ENCODE measurements around the gene COL6A5.
"Not testable (repeated sequence)": the region's sequence is repeated elsewhere in the genome, so short reads cannot be mapped to it uniquely, and the experiment has no call there.

Gene COL6A5

DNA sequence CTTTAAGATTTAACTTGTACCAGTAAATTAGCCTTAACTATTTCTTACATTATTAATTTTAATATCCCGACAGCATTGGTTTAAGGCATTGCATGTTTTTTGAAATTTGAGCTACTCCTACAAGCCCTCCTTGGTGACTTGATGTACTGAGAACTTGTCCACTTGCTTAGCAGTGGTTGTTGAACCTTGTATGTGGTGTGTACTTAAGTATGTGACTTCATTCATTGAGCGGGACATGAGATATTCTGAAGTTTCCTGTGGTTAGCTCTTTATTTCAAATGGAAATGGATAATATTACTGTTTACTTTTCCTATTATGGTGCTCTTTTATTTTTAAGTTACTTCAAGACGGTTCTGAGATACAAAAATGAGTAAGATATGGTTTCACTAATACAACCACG is 3.6 kb upstream of the COL6A5 start:
- Histone ChIP-seq H3K4me3 (ENCODE audit: insufficient read depth, low read depth, low read length) (no peak overlapping the region), H3K27ac (ENCODE audit: insufficient read depth, low read depth, low read length, poor library complexity, severe bottlenecking) (no peak overlapping the region), H3K36me3 (ENCODE audit: control insufficient read depth, insufficient read depth, low read length) (no peaks in the 10 kb centered on the region), H3K27me3 (ENCODE audit: control insufficient read depth, insufficient read depth, low read length, poor library complexity, severe bottlenecking) (peaks cover 29% of the 10 kb centered on the region), H3K4me1 (ENCODE audit: control insufficient read depth, insufficient read depth, low read length) (peaks cover 6% of the 10 kb centered on the region), H3K9me3 (ENCODE audit: control insufficient read depth, low read length) (no peaks in the 10 kb centered on the region)
- WGBS, 2 experiments: 93% methylated on average over 2 to 3 of the region's 4 CpGs

DNA sequence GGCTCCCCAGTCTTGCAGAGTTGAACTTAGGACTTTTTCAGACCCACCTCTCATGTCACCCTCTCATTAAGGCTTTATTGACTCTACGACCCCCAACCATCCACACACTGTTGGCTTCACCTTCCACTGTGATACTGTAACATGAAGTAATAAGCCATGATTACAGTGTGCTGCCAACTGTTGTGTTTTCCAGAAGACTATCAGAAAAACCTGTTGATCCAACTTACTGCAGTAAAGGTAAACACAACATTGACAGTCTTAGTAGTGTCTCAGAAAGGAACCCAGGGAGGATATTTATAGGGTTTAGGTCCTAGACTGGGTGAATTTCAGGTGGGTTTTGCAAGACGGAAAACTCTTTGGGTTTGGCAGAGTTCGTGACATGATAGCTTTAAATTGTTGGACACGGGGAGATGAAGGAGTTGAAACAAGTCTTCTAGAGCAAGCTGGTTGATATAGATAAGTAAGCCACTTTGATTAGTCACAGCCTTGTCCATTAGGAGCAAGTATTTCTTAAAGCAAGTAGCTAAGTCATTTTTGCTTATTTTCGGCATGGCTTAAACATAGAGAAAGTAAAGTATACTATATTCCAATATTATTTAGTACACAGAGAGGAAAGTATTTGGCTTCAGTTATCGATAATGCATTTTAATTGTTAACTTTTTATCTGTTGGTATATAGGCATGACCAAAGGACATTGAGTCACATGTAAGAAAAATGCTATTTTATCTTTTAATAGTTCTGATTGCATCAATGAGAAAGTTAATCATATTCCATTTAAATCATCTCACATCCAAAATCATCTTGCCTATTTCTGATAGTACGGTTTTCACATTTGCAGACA is 2.4 kb upstream of the COL6A5 start:
- Histone ChIP-seq H3K4me3 (ENCODE audit: insufficient read depth, low read depth, low read length) (no peak overlapping the region), H3K9me3 (ENCODE audit: control insufficient read depth, low read length) (no peaks in the 10 kb centered on the region), H3K27ac (ENCODE audit: insufficient read depth, low read depth, low read length, poor library complexity, severe bottlenecking) (no peak overlapping the region), H3K36me3 (ENCODE audit: control insufficient read depth, insufficient read depth, low read length) (no peaks in the 10 kb centered on the region), H3K27me3 (ENCODE audit: control insufficient read depth, insufficient read depth, low read length, poor library complexity, severe bottlenecking) (peaks cover 36% of the 10 kb centered on the region), H3K4me1 (ENCODE audit: control insufficient read depth, insufficient read depth, low read length) (peaks cover 6% of the 10 kb centered on the region)
- WGBS, 2 experiments: 72 to 73% methylated on average over 5 of the region's 7 CpGs

- H3K27me3 ChIP-seq (ENCODE audit: control insufficient read depth, insufficient read depth, low read length, poor library complexity, severe bottlenecking): peaks cover 36% of the 10 kb centered on the region
- H3K4me1 ChIP-seq (ENCODE audit: control insufficient read depth, insufficient read depth, low read length); H3K36me3 ChIP-seq (ENCODE audit: control insufficient read depth, insufficient read depth, low read length); H3K9me3 ChIP-seq (ENCODE audit: control insufficient read depth, low read length); H3K4me3 ChIP-seq (ENCODE audit: insufficient read depth, low read depth, low read length); H3K27ac ChIP-seq (ENCODE audit: insufficient read depth, low read depth, low read length, poor library complexity, severe bottlenecking): not testable (repeated sequence)
- WGBS, 2 experiments: 85 to 100% methylated on average over 2 of the region's 2 CpGs
Observed at GRCh38 chr3:130348258-130348657, 2.8 kb downstream of the COL6A5 start.

DNA sequence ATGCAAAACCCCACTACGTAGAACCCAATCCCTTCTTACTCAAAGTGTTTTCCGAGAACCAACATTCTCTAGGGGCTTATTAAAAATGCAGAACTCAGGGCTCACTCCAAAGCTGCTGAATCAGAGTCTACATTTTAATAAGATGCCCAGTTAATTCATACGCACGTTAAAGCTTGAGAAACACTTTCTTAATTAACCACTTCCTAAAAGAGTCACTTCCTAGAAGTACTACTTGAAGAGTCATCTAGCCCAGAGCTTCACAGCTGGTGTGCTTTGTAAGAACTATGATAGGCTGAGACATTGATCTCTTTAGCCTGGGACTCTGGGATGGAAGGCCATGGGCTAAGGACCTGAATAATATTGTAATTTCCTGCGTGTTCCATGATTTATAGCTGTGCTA is 9.0 kb downstream of the COL6A5 start:
- WGBS, 2 experiments: 84 to 85% methylated on average over 5 of the region's 5 CpGs
- Histone ChIP-seq H3K36me3 (ENCODE audit: control insufficient read depth, insufficient read depth, low read length) (no peaks in the 10 kb centered on the region), H3K9me3 (ENCODE audit: control insufficient read depth, low read length) (no peaks in the 10 kb centered on the region), H3K4me3 (ENCODE audit: insufficient read depth, low read depth, low read length) (no peak overlapping the region), H3K27me3 (ENCODE audit: control insufficient read depth, insufficient read depth, low read length, poor library complexity, severe bottlenecking) (no peaks in the 10 kb centered on the region), H3K4me1 (ENCODE audit: control insufficient read depth, insufficient read depth, low read length) (no peaks in the 10 kb centered on the region), H3K27ac (ENCODE audit: insufficient read depth, low read depth, low read length, poor library complexity, severe bottlenecking) (no peak overlapping the region)

- Histone ChIP-seq H3K4me3 (ENCODE audit: insufficient read depth, low read depth, low read length) (no peak overlapping the region), H3K27me3 (ENCODE audit: control insufficient read depth, insufficient read depth, low read length, poor library complexity, severe bottlenecking) (no peaks in the 10 kb centered on the region), H3K9me3 (ENCODE audit: control insufficient read depth, low read length) (no peaks in the 10 kb centered on the region), H3K36me3 (ENCODE audit: control insufficient read depth, insufficient read depth, low read length) (no peaks in the 10 kb centered on the region), H3K27ac (ENCODE audit: insufficient read depth, low read depth, low read length, poor library complexity, severe bottlenecking) (no peak overlapping the region), H3K4me1 (ENCODE audit: control insufficient read depth, insufficient read depth, low read length) (no peaks in the 10 kb centered on the region)
- 83 to 84% methylated on average over 3 of the region's 3 CpGs for WGBS, 2 experiments
Observed at GRCh38 chr3:130374033-130374432, 28.6 kb downstream of the COL6A5 start.

DNA sequence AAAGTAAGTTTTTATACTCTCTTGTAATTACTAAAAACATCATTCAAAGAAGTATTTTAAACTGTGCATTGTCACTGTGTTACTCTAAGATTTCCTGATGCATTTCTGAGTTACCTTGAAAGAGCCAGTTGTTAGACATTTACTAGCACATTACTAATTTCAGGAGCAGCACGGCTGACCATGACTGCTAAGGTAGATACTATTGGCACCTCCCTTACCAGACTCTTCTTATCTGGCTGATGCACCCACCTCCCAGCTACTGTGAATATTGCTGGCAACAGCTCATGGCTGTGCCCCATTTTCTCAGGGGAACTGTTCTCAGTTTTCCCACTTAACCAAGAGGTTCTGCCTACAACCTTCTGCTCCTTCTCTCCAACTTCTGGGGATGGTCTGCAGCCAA is 29.4 kb downstream of the COL6A5 start:
- no peaks in the 10 kb centered on the region for H3K27me3 ChIP-seq (ENCODE audit: control insufficient read depth, insufficient read depth, low read length, poor library complexity, severe bottlenecking)
- H3K27ac ChIP-seq (ENCODE audit: insufficient read depth, low read depth, low read length, poor library complexity, severe bottlenecking): no peak overlapping the region
- no peaks in the 10 kb centered on the region for H3K9me3 ChIP-seq (ENCODE audit: control insufficient read depth, low read length)
- no peaks in the 10 kb centered on the region for H3K4me1 ChIP-seq (ENCODE audit: control insufficient read depth, insufficient read depth, low read length)
- no peak overlapping the region for H3K4me3 ChIP-seq (ENCODE audit: insufficient read depth, low read depth, low read length)
- 89 to 97% methylated on average over 1 of the region's 1 CpG for WGBS, 2 experiments
- H3K36me3 ChIP-seq (ENCODE audit: control insufficient read depth, insufficient read depth, low read length): no peaks in the 10 kb centered on the region

GRCh38 chr3:130377960-130378676 is 32.6 kb downstream of the COL6A5 start:
- Histone ChIP-seq H3K9me3 (ENCODE audit: control insufficient read depth, low read length) (no peaks in the 10 kb centered on the region), H3K27ac (ENCODE audit: insufficient read depth, low read depth, low read length, poor library complexity, severe bottlenecking) (no peak overlapping the region), H3K27me3 (ENCODE audit: control insufficient read depth, insufficient read depth, low read length, poor library complexity, severe bottlenecking) (no peaks in the 10 kb centered on the region), H3K4me1 (ENCODE audit: control insufficient read depth, insufficient read depth, low read length) (no peaks in the 10 kb centered on the region), H3K36me3 (ENCODE audit: control insufficient read depth, insufficient read depth, low read length) (no peaks in the 10 kb centered on the region), H3K4me3 (ENCODE audit: insufficient read depth, low read depth, low read length) (no peak overlapping the region)
- WGBS, 2 experiments: 89 to 100% methylated on average over 1 of the region's 1 CpG

DNA sequence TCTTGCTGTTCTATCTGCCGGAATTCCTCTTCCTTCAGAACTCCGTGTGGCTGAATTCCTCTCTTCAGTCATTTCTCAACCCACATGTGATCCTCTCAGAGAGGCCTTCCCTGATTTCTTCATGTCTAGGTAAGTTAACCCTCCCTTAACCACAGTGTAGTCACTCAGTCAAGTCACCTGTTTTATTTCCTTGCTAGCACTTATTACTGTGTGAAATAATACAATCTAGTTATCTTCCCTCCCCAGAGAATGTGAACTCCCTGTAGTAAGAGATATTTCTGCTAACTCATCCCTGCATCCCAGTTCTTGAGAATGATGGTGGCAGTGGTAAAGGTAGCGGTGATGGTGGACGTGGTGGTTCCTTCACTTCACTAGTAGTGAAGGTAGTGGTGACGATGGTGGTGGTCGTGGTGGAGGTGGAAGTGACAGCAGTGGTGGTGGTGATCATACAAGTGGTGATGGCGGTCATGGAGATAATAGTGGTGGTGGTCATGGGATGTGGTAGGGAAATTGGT is 33.3 kb downstream of the COL6A5 start:
- Histone ChIP-seq H3K4me3 (ENCODE audit: insufficient read depth, low read depth, low read length) (no peak overlapping the region), H3K27me3 (ENCODE audit: control insufficient read depth, insufficient read depth, low read length, poor library complexity, severe bottlenecking) (no peaks in the 10 kb centered on the region), H3K36me3 (ENCODE audit: control insufficient read depth, insufficient read depth, low read length) (no peaks in the 10 kb centered on the region), H3K9me3 (ENCODE audit: control insufficient read depth, low read length) (no peaks in the 10 kb centered on the region), H3K4me1 (ENCODE audit: control insufficient read depth, insufficient read depth, low read length) (no peaks in the 10 kb centered on the region), H3K27ac (ENCODE audit: insufficient read depth, low read depth, low read length, poor library complexity, severe bottlenecking) (no peak overlapping the region)
- 92 to 93% methylated on average over 7 of the region's 7 CpGs for WGBS, 2 experiments

GRCh38 chr3:130379274-130379673 is 33.8 kb downstream of the COL6A5 start:
- Histone ChIP-seq H3K27me3 (ENCODE audit: control insufficient read depth, insufficient read depth, low read length, poor library complexity, severe bottlenecking) (no peaks in the 10 kb centered on the region), H3K27ac (ENCODE audit: insufficient read depth, low read depth, low read length, poor library complexity, severe bottlenecking) (no peak overlapping the region), H3K4me1 (ENCODE audit: control insufficient read depth, insufficient read depth, low read length) (no peaks in the 10 kb centered on the region), H3K9me3 (ENCODE audit: control insufficient read depth, low read length) (no peaks in the 10 kb centered on the region), H3K36me3 (ENCODE audit: control insufficient read depth, insufficient read depth, low read length) (no peaks in the 10 kb centered on the region), H3K4me3 (ENCODE audit: insufficient read depth, low read depth, low read length) (no peak overlapping the region)
- WGBS, 2 experiments: 90% methylated on average over 5 to 6 of the region's 6 CpGs

- no peaks in the 10 kb centered on the region for H3K9me3 ChIP-seq (ENCODE audit: control insufficient read depth, low read length)
- H3K4me3 ChIP-seq (ENCODE audit: insufficient read depth, low read depth, low read length): no peak overlapping the region
- no peaks in the 10 kb centered on the region for H3K27me3 ChIP-seq (ENCODE audit: control insufficient read depth, insufficient read depth, low read length, poor library complexity, severe bottlenecking)
- H3K36me3 ChIP-seq (ENCODE audit: control insufficient read depth, insufficient read depth, low read length): no peaks in the 10 kb centered on the region
- H3K4me1 ChIP-seq (ENCODE audit: control insufficient read depth, insufficient read depth, low read length): no peaks in the 10 kb centered on the region
- no peak overlapping the region for H3K27ac ChIP-seq (ENCODE audit: insufficient read depth, low read depth, low read length, poor library complexity, severe bottlenecking)
Observed at GRCh38 chr3:130380398-130380797, 34.9 kb downstream of the COL6A5 start.

Measured in ectodermal cell (in vitro differentiated cells).